K562 (cell line): ENCODE results near the gene VPS18. TPM values are rescaled to one million over a fixed set of nuclear protein-coding genes. Genes with fewer than 3 reads are reported as not detected.

Experiments used
- FIP1L1 ChIP-seq: fragments of 200-400 bp; formaldehyde crosslinking; IDR thresholded peaks from 2 replicates; pipeline ENCODE4 v1.6.1; 2018; ENCODE audit warnings: mild to moderate bottlenecking, low read depth, low read length; ENCODE audit not compliant: poor library complexity, severe bottlenecking
- HDAC6 ChIP-seq: IDR thresholded peaks from 2 replicates; pipeline ENCODE4 v1.6.1; 2012; ENCODE audit warnings: low read depth, mild to moderate bottlenecking, control low read depth, inconsistent platforms, low read length, moderate library complexity
- ILF3 ChIP-seq: fragments of 450-650 bp; IDR thresholded peaks from 2 replicates; pipeline ENCODE4 v1.6.1; 2018; ENCODE audit warnings: antibody characterized with exemption, mild to moderate bottlenecking, moderate library complexity, borderline replicate concordance
- KAT2B ChIP-seq: IDR thresholded peaks from one replicate; pipeline ENCODE4 v1.6.1; 2012; ENCODE audit warnings: low read depth, mild to moderate bottlenecking, control low read depth, inconsistent platforms, low read length, moderate library complexity
- MAZ ChIP-seq, 2 experiments: fragments of 450-650 bp in 1 of 2; sonication (generic) in 1 of 2; formaldehyde crosslinking; IDR thresholded peaks in 1 of 2; conservative IDR thresholded peaks in 1 of 2; 2 replicates each; pipeline versions ENCODE4 v1.4.0 to v1.5.0; 2020; ENCODE audit warnings: mild to moderate bottlenecking in 1 of 2, missing genetic modification reagents in 1 of 2
- MCM7 ChIP-seq, 2 experiments: fragments of 450-650 bp; IDR thresholded peaks; 2 replicates each; pipeline ENCODE4 v1.6.1; 2016 to 2018
- NCOA4 ChIP-seq: fragments of 450-650 bp; IDR thresholded peaks from 2 replicates; pipeline ENCODE4 v1.6.1; 2018; ENCODE audit warnings: mild to moderate bottlenecking; ENCODE audit not compliant: partially characterized antibody
- NFIC ChIP-seq: fragments of 450-650 bp; IDR thresholded peaks from 2 replicates; pipeline ENCODE4 v1.6.1; 2017; ENCODE audit warnings: mild to moderate bottlenecking, inconsistent platforms
- PHF8 ChIP-seq: fragments of 200-600 bp; sonication (generic); IDR thresholded peaks from 2 replicates; pipeline ENCODE4 v1.6.1; 2012; ENCODE audit warnings: mixed run types, mild to moderate bottlenecking, inconsistent platforms, low read length, moderate library complexity, borderline replicate concordance
- POLR2B ChIP-seq: fragments of 450-650 bp; IDR thresholded peaks from 2 replicates; pipeline ENCODE4 v1.6.1; 2018; ENCODE audit warnings: low read depth; ENCODE audit not compliant: partially characterized antibody
- PTBP1 ChIP-seq: fragments of 200-400 bp; formaldehyde crosslinking; IDR thresholded peaks from 2 replicates; pipeline ENCODE4 v1.6.1; 2017; ENCODE audit warnings: low read depth, low read length
- RAD21 ChIP-seq, 2 experiments: fragments of 250-450 bp in 1 of 2; fragments of 450-650 bp in 1 of 2; sonication (Bioruptor Pico) in 1 of 2; formaldehyde crosslinking in 1 of 2; IDR thresholded peaks in 1 of 2; conservative IDR thresholded peaks in 1 of 2; 2 replicates each; pipeline versions ENCODE4 v1.4.0 to v1.8.0; 2020 to 2022; ENCODE audit warnings: mild to moderate bottlenecking in 2 of 2, moderate library complexity in 1 of 2
- SIN3A ChIP-seq, 2 experiments: fragments of 150-350 bp in 1 of 2; IDR thresholded peaks; 2 replicates each; pipeline ENCODE4 v1.6.1; 2011 to 2016; ENCODE audit warnings: borderline replicate concordance in 2 of 2, low read depth in 2 of 2, low read length in 2 of 2, mild to moderate bottlenecking in 2 of 2, moderate library complexity in 2 of 2; ENCODE audit not compliant: control insufficient read depth in 1 of 2
- SMC3 ChIP-seq: conservative IDR thresholded peaks from 2 replicates; pipeline ENCODE4 v1.6.1; 2011; ENCODE audit warnings: low read depth, low read length, improper control_type of control experiment; ENCODE audit not compliant: insufficient read depth
- TAF7 ChIP-seq: fragments of 450-650 bp; IDR thresholded peaks from 2 replicates; pipeline ENCODE4 v1.6.1; 2016; ENCODE audit warnings: missing genetic modification characterization, missing compliant biosample characterization
- TBL1XR1 ChIP-seq, 2 experiments: IDR thresholded peaks; 2 replicates each; pipeline ENCODE4 v1.6.1; 2012; ENCODE audit warnings: improper control_type of control experiment in 2 of 2, low read length in 2 of 2, mild to moderate bottlenecking in 1 of 2
- ZNF184 ChIP-seq: sonication (generic); formaldehyde crosslinking; IDR thresholded peaks from 2 replicates; pipeline ENCODE4 v1.5.0; 2020; ENCODE audit warnings: missing genetic modification reagents
- ZNF766 ChIP-seq: fragments of 200-800 bp; sonication (Bioruptor generic); conservative IDR thresholded peaks from 2 replicates; pipeline ENCODE4 v1.6.1; 2016; ENCODE audit warnings: missing genetic modification characterization, missing compliant biosample characterization
- polyA plus RNA-seq, 8 experiments: library from polyadenylated mRNA; depleted of rRNA in 4 of 8; stranded (reverse) in 5 of 8; unstranded in 3 of 8; fragments of >200 nt; fragmentation: Nextera tagmentation in 2 of 8; fragmentation: Illumina TruSeq in 1 of 8; extraction: Ambion mirVana in 2 of 8; extraction: Trizol in 1 of 8; gene quantifications; 2 replicates each; pipeline versions ENCODE4 v1.2.1 to v1.2.3, GENCODE V29; 2011 to 2014; ENCODE audit warnings: inconsistent platforms in 1 of 8, missing spikeins in 1 of 8
- total RNA-seq, 7 experiments: library from RNA; depleted of rRNA in 6 of 7; stranded (reverse); fragments of >200 nt in 6 of 7; fragmentation: Illumina TruSeq in 2 of 7; extraction: Trizol in 2 of 7; gene quantifications; 2 replicates each; pipeline versions ENCODE4 v1.2.1 to v1.2.3, GENCODE V29; 2011 to 2021; ENCODE audit warnings: low replicate concordance in 1 of 7
- TF ChIP-seq, protein P1 (sequence below): sonication (generic); formaldehyde crosslinking; IDR thresholded peaks from 2 replicates; pipeline ENCODE4 v1.5.0; 2020; ENCODE audit warnings: missing genetic modification reagents
- TF ChIP-seq, protein P2 (sequence below): fragments of 250-450 bp; sonication (Bioruptor Pico); IDR thresholded peaks from 2 replicates; pipeline ENCODE4 v1.8.0; 2021; ENCODE audit warnings: moderate library complexity, mild to moderate bottlenecking, inconsistent platforms
- TF ChIP-seq, protein P3 (sequence below), 2 experiments: IDR thresholded peaks; 2 replicates each; pipeline ENCODE4 v1.6.1; 2012; ENCODE audit warnings: improper control_type of control experiment in 2 of 2, low read depth in 2 of 2, low read length in 2 of 2, borderline replicate concordance in 1 of 2

The VPS18 gene
- total and polyA plus RNA-seq, 9 of the 15 experiments (the other 6 are each of a cell fraction or from before 2014, with no cell fraction given), result 0.73 to 19.9 (median 8.5) TPM

DNA sequence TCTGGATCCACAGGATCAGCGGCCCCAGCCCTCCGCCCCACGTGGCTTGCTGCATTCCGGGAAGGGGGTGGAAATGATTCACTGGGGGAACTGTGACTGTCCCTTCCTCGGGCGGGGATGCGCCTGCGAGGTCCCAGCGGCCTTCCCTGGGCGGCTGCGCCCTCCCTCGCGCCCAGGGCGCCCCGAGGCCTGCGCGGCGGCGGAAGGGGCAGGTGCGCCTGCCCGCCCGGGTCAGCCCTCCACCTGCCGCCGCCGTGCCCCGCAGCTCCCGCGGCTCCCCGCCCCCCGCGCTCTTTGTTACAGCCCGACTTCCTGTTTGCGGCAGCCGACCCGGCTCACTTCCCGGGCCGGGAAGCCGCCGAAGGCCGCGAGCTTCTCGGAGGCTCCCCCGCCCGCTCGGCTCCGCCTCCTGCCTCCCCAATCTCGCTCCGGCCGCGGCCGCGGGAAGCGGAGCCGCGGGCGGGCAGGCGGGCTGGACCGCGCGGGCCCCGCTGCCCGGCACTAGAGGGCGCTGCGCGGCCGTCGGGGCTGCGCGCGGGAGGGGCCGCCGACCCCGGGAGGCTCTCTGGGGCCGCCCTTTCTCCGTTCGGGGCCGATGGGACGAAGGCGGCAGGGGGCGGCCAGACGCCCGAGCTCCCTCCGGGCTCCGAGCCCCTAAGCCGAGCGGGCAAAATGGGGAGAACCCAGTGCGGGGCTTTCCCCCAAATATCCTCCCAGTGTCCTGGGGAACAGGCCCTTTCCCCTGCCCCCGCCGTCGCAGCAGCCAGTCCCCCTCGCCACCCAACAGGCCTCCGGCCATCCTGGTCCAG is 47.5 kb downstream of the VPS18 start (continued):
- TF ChIP-seq HDAC6 (no peak), PTBP1 (no peak), ILF3 (no peak), TBL1XR1 (IDR thresholded peaks at IDR 0.05; ENCODE audit: low read length in 2 of 2) (peak in 1 of 2 experiments; percentile 26; a peak in 1 of 4 replicates), TAF7 (tag) (no peak), PHF8 (peak; percentile 89; the same call in 1 of the 2 replicates), ZNF184 (CRISPR knock-in tag) (no peak), NFIC (peak; percentile 55), SIN3A (IDR thresholded peaks at IDR 0.05; ENCODE audit: borderline replicate concordance in 2 of 2, control insufficient read depth in 1 of 2, low read depth in 2 of 2, low read length in 2 of 2) (peak in 1 of 2 experiments; percentile 27; a peak in 1 of 4 replicates), MCM7 (IDR thresholded peaks at IDR 0.05) (no peak), FIP1L1 (peak; percentile 61), RAD21 (CRISPR knock-in tag; conservative IDR thresholded peaks at IDR 0.05 in 1 of 2, IDR thresholded peaks at IDR 0.05 in 1 of 2) (peak; percentile 40 to 72), KAT2B (no peak), MAZ (CRISPR knock-in tag; conservative IDR thresholded peaks at IDR 0.05 in 1 of 2, IDR thresholded peaks at IDR 0.05 in 1 of 2) (peak; percentile 79 to 86), POLR2B (no peak), SMC3 (0 out of 2 replicates have a peak, but pooled peaks have one; percentile 48), ZNF766 (no peak), NCOA4 (no peak)
- TF ChIP-seq, protein P1, sequence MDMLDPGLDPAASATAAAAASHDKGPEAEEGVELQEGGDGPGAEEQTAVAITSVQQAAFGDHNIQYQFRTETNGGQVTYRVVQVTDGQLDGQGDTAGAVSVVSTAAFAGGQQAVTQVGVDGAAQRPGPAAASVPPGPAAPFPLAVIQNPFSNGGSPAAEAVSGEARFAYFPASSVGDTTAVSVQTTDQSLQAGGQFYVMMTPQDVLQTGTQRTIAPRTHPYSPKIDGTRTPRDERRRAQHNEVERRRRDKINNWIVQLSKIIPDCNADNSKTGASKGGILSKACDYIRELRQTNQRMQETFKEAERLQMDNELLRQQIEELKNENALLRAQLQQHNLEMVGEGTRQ, result peak; percentile 62; the same call in 1 of the 2 replicates
- TF ChIP-seq, protein P2, sequence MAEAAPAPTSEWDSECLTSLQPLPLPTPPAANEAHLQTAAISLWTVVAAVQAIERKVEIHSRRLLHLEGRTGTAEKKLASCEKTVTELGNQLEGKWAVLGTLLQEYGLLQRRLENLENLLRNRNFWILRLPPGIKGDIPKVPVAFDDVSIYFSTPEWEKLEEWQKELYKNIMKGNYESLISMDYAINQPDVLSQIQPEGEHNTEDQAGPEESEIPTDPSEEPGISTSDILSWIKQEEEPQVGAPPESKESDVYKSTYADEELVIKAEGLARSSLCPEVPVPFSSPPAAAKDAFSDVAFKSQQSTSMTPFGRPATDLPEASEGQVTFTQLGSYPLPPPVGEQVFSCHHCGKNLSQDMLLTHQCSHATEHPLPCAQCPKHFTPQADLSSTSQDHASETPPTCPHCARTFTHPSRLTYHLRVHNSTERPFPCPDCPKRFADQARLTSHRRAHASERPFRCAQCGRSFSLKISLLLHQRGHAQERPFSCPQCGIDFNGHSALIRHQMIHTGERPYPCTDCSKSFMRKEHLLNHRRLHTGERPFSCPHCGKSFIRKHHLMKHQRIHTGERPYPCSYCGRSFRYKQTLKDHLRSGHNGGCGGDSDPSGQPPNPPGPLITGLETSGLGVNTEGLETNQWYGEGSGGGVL, result no peak
- TF ChIP-seq, protein P3, sequence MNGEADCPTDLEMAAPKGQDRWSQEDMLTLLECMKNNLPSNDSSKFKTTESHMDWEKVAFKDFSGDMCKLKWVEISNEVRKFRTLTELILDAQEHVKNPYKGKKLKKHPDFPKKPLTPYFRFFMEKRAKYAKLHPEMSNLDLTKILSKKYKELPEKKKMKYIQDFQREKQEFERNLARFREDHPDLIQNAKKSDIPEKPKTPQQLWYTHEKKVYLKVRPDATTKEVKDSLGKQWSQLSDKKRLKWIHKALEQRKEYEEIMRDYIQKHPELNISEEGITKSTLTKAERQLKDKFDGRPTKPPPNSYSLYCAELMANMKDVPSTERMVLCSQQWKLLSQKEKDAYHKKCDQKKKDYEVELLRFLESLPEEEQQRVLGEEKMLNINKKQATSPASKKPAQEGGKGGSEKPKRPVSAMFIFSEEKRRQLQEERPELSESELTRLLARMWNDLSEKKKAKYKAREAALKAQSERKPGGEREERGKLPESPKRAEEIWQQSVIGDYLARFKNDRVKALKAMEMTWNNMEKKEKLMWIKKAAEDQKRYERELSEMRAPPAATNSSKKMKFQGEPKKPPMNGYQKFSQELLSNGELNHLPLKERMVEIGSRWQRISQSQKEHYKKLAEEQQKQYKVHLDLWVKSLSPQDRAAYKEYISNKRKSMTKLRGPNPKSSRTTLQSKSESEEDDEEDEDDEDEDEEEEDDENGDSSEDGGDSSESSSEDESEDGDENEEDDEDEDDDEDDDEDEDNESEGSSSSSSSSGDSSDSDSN (IDR thresholded peaks at IDR 0.05; ENCODE audit: borderline replicate concordance in 1 of 2, low read depth in 2 of 2, low read length in 2 of 2), result peak; percentile 95
